Measurements from ENCODE around the gene SDCBP2.

The SDCBP2 gene

DNA sequence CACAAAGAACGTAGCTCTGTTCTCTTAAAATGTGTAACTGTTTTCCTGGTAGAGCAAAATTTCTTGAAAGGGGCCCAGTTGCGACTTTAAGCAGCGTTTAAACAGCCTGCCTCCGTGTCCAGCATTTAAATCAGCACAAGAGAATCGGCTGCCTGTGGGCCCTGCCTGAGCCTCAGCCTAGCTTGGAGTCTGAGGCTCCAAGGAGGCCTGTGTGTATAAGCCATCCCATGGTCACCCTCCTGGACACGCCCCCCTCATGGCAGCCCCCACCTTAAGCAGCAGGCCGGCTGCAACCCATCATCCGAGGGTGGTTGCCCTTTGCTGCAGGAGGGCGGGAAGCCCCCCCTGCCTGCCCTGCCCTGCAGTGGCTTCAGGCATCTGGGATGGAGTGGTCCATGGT, 18.9 kb downstream of the SDCBP2 start:
- DNase-seq, result no peak

GRCh38 chr20:1309439-1309847, 19.5 kb downstream of the SDCBP2 start:
- no peak for DNase-seq

- no peak for DNase-seq
Observed at GRCh38 chr20:1308702-1309095, 20.2 kb downstream of the SDCBP2 start.

DNA sequence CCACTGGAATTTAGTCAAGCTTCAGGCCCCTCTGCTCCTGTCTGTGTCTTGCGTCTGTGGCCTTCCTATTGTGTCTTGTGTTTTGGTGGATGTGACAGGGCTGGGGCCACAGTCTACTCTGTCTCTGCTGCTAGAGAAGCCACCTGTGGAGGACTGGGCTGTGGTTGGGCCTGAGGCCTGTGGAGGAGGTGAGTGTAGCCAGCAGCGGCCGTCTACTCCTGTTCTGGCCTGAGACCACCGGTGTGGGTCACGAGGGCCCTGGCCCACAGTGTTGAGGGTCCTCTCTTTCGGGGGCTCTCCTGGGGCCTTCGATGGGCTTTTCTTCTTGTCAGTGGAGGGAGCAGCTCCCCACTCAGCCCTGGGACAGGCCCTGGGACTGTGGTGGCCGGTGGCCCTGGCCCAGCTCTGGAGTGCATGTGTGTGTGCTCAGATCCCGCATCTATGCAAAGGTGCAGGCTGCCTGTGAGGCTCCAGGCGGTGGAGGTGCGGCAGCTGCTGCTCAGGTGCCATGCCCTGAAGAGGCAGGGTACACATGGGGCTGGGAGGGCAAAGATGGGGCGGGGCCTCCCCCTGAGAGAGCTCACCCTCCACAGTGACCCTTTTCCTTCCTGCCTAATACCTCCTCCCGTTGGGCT, 20.8 kb downstream of the SDCBP2 start:
- DNase-seq, result no peak

DNA sequence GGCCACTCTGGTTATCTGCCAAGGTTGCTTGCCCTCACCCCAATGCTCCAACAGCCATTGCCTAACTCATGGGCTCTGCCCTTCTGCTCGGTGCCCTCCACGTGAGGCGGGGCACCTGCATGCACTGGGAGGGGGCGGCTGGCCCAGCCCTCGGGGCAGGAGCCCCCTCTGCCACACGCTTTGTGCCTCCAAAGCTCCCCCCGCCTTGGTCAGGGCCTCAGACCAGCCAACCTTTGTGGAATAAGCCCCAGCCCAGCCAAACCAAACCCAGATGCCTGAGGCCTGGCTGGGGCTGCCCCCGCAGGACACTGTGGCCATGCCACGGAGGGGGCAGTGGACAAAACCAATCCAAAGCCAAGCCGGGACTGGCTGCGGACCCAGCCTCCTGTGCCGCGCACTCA, 21.4 kb downstream of the SDCBP2 start:
- DNase-seq, result no peak

DNA sequence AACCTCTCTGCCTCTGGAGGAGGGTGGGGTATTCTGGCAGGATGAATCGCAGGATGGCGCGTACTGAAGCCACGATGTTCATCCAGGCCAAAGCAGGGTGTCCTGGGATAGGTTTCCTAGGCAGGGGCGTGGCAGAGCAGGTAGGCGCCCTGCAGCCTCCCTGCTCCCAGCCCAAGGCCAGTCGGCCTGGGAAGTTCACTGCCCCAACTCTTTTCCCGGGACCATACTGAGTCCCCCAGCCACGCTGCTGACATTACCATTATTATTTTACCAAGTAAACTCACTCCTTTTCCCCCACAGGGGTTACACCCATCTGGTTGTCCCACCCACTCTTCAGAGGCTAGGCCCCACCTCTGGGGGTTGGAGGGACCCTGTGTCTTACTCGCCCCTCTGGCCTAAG, 21.8 kb downstream of the SDCBP2 start:
- no peak for DNase-seq

DNA sequence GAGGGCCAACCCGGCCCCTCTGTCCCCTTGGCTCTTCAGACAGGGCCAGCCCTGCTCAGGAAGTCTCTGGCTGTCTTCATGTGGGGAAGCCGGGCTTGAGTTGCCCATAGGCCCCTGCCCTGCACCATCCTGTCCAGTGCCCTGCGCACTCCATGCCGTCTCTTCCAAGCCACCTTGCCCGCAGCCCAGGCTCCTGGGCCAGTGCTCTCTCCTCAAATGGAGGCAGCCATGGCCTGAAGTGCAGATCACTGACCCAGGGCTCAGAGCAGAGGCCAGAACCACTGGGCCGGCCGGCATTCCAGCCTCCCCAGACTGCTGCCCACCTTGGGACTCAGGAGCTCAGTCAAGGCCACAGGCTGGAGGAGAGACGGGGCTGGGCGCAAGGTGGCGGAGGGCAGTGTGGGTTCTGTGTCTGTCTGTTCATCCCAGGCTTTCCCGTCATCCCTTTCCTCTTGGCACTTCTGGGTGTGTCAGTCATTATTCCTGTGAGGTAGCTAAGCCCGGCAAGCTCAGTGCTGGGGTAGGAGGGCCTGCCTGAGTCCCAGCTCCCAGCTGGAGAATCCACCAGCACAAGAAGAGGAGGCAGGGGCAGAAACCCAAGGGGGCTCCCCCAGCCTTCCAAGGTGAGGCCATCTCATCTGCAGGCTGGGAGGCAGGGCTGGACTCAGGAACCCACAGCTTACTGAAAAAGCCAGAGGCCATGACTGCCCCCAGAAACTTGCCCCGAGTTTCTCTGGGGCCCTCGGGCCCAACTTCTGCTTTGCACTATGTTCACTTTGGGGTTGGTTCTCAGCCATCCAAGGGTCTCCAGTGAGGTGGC, 22.4 kb downstream of the SDCBP2 start:
- DNase-seq, result no peak

DNA sequence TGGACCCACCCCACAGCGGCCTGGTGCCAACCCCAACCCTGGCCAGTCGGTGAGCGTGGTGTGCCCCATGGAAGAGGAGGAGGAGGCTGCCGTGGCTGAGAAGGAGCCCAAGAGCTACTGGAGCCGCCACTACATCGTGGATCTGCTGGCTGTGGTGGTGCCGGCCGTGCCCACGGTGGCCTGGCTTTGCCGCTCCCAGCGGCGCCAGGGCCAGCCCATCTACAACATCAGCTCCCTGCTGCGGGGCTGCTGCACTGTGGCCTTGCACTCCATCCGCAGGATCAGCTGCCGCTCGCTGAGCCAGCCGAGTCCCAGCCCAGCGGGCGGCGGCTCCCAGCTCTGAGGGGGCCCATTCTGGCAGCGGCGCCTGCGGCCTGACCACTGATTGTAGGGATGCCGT, 23.2 kb downstream of the SDCBP2 start:
- DNase-seq, result no peak

- DNase-seq, result no peak
Observed at GRCh38 chr20:1304710-1305515, 24.0 kb downstream of the SDCBP2 start.

- no peak for DNase-seq
Observed at GRCh38 chr20:1302685-1303541, 26.0 kb downstream of the SDCBP2 start.

GRCh38 chr20:1301031-1301529, 27.9 kb downstream of the SDCBP2 start:
- DNase-seq, result no peak

- DNase-seq, result no peak
Observed at GRCh38 chr20:1300083-1300840, 28.7 kb downstream of the SDCBP2 start.

- peak; percentile 36 for DNase-seq
Observed at GRCh38 chr20:1299522-1299921, 29.4 kb downstream of the SDCBP2 start.

DNA sequence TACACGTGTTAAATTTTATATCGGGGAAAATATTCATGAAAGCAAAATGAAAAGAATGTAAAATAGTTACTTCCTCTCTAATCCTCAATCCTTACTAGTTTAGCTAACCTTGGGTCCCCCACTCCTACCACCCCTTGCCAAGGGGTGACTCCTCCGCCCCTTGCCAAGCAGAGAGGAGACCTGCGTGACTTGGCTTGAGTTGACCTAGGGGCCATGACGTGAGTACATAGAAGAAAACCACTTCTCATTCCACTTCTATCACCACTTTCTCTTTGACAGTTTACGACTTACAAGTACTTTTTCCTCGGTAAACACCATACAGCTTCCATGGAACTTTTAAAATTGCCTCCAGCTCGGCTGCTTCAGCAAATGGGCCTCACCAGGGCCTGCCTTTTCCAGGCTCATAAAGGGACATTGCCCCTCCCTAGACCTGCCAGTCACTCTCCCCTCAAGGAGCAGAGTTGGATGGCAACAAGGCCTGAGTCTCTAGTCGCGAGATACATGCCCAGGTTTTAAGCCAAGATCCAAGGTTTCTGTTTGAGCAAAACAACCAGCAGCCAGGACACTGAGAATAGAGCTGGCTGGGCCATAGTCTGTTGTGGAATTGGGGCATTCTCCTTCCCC, 29.9 kb downstream of the SDCBP2 start:
- no peak for DNase-seq

- no peak for DNase-seq
Observed at GRCh38 chr20:1298166-1298565, 30.8 kb downstream of the SDCBP2 start.

- DNase-seq, result no peak
Observed at GRCh38 chr20:1297486-1297885, 31.5 kb downstream of the SDCBP2 start.

GRCh38 chr20:1296922-1297321, 32.0 kb downstream of the SDCBP2 start:
- DNase-seq, result no peak

DNA sequence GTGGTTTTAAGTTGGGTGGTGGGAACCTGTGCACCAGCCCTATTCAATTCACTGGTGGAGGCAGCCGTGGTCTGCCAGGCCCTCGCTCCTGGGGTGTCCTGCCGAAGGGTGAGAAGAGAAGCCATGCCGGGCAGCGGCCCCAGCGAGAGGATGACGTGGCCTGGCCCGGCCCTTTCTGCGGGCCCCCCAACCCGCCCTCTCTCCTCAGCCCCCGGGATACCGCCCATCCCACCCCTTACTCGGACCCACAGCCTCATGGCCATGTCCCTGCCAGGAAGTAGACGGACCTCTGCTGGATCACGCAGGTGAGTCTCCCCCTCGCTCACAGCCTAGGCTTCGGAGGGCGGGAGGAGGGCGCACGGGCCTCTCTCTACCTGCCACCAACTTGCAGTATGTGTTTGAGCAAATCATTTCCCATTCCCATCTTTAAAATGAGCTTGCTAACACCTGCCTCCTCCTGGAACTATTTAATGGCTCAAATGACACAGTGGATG, 32.8 kb downstream of the SDCBP2 start:
- no peak for DNase-seq

- no peak for DNase-seq
Observed at GRCh38 chr20:1295276-1295930, 33.5 kb downstream of the SDCBP2 start.

DNA sequence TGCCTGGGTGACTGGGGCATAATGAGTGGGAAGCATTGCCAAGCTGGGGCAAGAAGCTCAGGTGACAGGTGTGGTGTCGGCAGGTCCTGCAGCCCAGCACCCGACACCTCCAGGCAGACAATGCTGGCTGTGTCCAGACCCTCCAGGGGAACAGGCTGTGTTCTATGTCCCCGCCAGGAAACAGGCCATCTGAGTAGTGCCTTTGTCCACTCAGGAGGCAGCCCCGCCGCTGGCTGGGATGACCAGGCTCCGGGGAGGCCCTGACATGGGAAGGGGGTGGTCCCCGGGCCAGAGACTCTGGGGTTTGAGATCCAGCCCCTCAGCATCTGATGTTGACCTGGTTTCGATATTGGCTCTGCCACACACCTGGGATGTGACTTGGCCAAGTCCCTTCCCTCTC, 34.4 kb downstream of the SDCBP2 start:
- DNase-seq, result no peak
